ENCODE measurements around the gene MAEL. TPM values are rescaled to one million over a fixed set of nuclear protein-coding genes. Genes with fewer than 3 reads are reported as not detected.
"Not testable (repeated sequence)": the region's sequence is repeated elsewhere in the genome, so short reads cannot be mapped to it uniquely, and the experiment has no call there.

Gene MAEL
- total RNA-seq, 2 donors from 2014 or later, result 0.23 TPM; not detected in 1

DNA sequence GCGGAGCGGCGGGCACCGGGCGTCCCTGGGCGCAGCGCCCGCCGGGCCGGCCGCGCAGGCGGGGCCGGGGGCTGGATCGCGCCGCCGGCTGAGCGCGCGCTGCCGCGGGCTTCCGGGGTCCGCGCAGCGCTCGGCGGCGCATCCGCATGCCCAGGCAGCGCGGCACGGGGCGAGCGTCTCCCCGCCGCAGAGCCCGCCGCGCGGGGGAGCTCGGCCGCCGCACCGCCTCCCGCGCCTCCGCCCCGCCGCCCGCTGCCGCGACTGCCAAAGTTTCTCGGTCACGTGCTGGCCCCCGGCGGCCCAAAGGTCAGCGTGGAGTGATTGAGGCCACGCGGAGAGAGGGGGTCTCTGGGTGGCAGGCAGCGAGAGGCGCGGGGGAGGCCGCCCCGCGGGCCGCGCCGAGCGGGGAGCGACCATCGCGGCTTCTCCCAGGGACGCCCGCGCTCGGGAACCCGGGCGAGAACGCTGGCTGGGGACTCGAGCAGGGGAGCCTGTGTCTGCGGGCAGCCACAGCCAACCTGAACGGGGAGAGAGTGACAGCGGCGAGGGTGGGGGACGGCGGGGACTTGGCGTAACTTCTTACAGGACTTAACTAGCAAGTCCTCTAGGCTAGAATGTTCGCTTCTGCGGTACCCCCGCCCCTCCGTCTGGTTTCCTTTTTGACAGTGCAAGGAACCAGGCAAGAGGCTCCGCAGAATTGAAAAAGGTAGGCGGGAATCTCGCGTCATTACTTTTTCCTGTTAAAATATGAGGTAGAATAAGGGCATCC lies 13.5 kb upstream of the MAEL start, which contains the start of gene ILDR2:
ILDR2 (minus strand) TSS at position 180 of the 769 bp plus-strand sequence. CDS start 272 bp downstream, outside the sequence.
- intact Hi-C loops (cut with DNase I), result no loop called here
- no peak for DNase-seq (ENCODE audit: low spot score)

DNA sequence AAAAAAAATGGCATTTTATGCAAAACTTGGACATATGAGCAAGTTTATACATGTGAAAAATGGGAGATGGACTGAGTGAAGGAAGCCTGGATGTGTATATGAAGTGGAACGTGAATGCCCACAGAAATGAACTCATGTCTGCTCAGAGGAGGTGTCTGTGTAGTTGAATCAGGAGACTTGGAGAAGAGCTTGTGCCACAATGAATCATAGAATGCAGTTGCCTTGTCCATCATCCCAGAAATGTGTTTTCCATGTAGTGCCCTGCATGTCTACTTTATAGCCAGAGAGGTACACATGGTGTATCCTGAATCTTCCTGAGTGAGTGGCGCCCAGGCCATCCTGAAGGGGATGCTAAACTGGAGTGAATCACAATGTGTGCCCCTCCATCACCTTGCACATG lies 11.1 kb upstream of the MAEL start:
- no peak for DNase-seq (ENCODE audit: low spot score)
- intact Hi-C loops (cut with DNase I), result no loop called here

DNA sequence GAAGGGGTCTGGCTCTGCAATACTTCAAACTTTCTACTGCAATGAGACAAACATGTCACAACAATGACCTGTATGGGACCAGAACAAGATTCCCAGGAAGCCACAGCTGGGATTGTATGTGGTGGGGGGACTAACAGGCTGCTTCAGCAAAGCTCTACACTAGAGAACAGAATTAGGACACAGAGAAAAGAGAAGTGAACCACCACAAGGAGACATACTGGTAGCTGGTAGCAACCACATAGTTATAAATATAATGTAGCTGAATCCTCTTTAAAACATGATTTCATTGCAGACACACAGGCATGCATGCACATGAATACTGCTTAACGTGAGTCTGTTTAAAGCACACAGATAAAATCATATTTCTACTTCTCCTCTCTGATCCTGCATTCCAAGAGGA lies 10.3 kb upstream of the MAEL start:
- intact Hi-C loops (cut with DNase I), result no loop called here
- DNase-seq (ENCODE audit: low spot score), result no peak

DNA sequence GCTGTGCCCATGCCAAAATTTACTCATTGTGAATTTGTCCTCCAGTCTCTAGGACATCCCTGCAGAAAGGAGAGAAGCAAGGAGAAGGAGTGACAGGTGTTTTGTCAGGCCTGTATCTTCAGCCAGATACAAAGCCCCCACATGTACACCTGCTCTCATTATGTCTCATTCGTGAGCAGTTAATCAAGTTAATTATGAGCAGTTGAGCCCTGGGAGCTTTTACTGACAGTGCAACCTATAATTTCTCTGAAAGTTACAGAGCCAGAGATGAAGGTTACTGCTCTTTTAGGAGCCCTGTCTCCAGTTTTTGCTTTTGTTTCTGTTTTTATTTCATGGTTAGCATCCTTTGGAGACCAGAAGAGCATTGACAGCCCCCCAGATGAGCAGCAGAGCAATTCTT lies 8.7 kb upstream of the MAEL start:
- intact Hi-C loops (cut with DNase I), result no loop called here
- DNase-seq (ENCODE audit: low spot score), result no peak

DNA sequence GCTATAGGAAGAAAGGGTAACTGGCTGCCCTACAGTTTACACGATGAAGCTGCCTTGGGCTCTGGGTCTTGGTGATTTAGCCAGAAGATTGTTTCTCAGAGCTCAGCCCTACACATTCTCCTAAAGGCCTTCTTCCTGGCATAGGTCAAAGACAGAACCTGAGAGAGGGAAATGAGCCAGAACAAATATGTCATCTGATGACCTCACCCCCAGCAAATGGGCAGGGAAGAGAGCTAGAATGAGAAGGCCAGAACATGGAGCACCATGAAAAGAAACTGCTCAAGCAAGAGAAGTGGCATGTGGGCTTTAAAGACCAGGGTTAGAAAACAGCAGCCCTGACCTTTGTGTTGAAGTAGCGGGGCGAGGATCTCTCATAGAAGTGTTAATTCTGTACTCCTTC lies 8.3 kb upstream of the MAEL start:
- DNase-seq (ENCODE audit: low spot score), result no peak
- intact Hi-C loops (cut with DNase I), result no loop called here

DNA sequence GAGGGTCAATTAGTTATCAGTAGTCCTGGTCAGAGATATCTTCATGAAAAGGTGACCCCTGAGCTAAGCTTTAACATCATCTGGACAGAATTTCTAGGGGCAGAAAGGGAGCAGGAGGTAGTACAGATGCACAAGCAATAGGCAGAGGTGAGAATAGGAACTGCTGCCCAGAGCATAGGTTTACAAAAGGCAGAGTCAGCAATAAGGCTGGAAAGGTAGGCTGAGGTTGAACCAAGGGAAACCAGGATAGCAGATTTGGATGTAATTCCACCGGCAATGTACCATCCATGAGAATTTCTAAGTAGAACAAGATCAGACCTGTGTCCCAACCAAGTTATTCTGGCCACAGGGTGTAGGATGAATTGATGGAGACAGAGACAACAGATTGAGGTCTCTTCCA lies 7.5 kb upstream of the MAEL start:
- intact Hi-C loops (cut with DNase I), result no loop called here
- DNase-seq (ENCODE audit: low spot score), result no peak

DNA sequence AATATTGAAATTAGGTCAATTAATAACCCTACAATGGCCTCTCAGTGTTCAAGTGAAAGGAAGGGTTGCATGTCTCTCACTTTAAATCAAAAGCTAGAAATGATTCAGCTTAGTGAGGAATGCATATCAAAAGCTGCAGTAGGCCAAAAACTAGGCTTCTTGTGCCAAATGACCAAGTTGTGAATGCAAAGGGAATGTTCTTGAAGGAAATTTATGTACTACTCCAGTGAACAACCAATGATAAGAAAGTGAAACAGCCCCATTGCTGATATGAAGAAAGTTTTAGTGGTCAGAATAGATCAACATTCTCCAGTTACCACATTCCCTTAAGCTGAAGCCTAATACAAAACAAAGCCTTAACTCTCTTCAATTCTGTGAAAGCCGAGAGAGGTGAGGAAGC lies 10.0 kb downstream of the MAEL start:
- no peak for DNase-seq (ENCODE audit: low spot score)
- intact Hi-C loops (cut with DNase I), result no loop called here

DNA sequence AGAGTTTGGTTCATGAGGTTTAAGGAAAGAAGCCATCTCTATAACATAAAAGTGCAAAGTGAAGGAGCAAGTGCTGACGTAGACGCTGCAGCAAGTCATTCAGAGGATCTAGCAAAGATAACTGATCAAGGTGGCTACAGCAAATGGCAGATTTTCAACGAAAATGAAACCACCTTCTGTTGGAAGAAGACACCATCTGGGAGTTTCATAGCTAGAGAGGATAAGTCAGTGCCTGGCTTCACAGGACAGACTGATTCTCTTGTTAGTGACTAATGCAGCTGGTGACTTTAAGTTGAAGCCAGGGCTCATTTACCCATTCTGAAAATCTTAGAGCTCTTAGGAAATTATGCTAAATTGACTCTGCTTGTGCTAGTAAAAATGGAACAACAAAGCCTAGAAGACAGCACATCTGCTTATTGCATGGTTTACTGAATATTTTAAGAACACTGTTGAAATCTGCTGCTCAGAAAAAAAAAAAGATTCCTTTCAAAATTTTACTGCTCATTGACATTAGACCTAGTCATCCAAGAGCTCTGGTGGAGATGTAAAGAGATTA lies 10.5 kb downstream of the MAEL start:
- intact Hi-C loops (cut with DNase I), result no loop called here
- no peak for DNase-seq (ENCODE audit: low spot score)

DNA sequence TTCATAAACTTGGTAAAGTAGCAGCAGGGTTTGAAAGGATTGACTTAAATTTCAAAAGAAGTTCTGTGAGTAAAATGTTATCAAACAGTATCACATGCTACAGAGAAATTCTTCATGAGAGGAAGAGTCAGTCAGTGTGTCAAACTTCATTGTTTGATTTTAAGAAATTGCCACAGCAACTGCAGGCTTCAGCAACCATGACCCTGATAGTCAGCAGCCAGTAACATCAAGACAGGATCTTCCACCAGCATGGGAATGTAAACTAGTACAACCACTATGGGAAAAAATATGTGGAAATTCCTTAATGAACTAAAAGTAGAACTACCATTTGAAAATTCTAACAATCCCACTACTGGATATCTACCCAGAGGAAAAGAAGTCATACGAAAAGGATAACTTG lies 11.5 kb downstream of the MAEL start:
- no peak for DNase-seq (ENCODE audit: low spot score)
- intact Hi-C loops (cut with DNase I), result no loop called here

DNA sequence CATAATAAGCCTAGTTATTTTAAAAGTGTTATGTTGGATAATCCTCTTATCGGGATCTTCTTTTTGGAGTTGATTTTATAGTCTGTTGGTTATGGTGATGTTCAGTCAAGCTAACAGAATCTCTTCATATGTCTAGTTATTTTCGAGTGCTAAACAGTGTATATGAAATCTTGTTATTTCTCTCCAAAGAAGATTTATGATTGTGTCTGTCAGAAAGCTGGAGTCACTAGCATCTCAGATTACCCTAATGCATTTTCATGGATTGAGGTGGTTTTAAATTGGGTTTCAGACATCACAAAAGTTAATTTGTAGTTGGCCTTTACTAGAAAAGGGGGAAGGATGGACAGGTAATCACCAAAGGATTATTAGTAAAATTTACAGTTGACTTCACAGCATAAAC lies 13.3 kb downstream of the MAEL start:
- intact Hi-C loops (cut with DNase I), result no loop called here
- DNase-seq (ENCODE audit: low spot score), result no peak

DNA sequence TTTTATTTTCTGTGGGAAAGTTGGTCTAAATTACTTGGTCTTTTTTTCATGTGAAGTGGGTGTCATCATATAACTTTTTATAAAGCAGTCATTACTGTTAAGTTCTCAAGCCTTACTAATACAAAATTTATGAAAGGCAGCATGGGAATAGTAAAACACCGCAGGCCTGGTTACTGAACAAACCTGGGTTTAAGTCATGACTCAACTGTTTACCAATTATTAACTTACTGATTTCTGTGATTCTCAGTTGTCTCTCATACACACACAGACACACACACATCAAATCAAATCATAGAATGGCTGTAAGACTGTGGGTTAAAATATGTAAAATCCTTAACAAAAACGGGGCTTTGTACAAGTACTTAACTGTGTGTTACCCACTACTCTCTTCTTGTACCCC lies 14.6 kb downstream of the MAEL start:
- no peak for DNase-seq (ENCODE audit: low spot score)
- intact Hi-C loops (cut with DNase I), result no loop called here

DNA sequence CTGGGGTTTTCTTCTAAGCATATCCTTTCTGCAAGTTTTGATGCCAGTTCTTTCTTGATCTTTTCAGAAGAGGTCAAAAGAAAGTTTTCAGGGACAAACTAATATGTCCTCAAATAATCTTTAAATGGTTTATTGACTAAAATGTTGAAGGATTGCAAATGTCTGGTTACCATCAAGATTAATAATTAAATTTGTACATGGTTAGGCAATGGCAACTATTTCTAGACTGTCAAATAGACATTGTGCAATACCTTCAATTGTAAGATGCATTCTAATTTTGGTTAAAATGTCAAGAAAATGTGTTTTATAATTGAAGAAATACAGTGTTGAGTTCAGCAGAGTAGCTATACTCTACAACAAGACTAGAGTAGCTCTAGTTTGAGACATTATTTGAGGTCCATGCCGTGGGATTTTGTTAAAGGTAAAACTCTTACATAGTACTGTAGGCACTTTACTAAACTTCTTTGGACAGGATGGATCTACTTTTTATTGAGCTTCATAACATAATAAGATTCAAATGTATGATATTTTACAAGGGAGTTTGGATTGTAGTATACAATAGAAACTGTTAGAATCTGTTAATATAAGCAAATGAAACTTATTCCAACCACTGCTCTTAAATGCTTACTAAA lies 22.6 kb downstream of the MAEL start:
- intact Hi-C loops (cut with DNase I), result no loop called here

DNA sequence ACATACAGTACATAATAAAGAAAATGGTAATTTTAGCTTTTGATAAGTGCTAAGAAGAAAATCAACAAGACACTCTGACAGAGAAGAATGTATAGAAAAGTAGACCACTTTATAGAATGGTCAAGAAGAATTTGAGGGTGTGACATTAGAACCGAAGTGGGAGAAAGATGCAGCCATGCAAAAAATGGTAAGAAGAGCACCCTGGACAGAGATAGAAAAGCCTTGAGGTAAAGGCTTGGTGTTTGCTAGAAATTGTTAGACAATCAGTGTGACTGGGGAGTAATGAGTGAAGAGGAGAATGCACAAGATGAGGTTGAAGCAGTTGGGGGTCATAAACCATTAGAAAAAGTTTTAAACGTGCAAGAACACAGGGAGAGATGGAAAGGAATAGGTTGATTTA lies 23.5 kb downstream of the MAEL start:
- intact Hi-C loops (cut with DNase I), result no loop called here
- DNase-seq (ENCODE audit: low spot score), result no peak

More for the DNA sequence above, 22.6 kb downstream of the MAEL start:
- no peak for DNase-seq (ENCODE audit: low spot score)

DNA sequence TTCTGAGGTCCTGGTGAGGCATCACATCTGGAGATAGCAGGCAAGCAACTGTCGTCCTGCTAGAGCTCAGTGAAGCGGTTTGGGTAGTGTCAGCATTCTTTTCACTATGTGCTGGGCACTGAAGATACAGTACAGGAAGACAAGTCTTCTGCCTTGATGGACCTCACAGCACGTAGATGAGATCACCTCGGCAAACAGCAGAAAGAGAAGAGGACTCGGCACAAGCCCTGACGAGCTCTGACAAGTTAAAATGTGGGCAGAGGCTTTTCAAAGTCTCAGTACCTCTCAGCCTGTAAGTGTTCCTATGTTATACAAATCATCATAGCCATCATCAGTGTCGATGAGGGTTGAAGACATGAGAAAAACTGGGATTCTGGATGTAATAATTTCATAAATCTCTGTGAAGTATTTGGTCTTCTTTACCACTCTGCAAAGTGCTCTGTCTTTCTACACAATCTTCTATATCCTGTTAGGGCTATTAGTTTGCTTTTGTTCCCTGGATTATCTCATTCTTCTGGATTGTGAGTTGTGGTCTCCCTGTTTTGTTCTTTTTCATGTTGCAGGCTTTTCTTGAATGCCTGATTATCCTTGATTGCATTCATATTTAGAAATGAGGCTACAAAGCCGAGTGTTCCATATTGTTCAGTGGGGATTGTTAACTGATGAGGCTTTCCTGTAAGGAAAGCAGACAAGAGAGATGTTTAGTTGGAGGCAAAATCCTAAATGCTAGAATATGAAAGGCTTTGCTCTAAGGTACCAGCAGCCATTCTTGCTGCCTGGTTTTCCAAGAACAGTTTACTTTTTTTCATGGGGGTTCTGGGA lies 24.2 kb downstream of the MAEL start:
- intact Hi-C loops (cut with DNase I), result no loop called here
- no peak for DNase-seq (ENCODE audit: low spot score)

DNA sequence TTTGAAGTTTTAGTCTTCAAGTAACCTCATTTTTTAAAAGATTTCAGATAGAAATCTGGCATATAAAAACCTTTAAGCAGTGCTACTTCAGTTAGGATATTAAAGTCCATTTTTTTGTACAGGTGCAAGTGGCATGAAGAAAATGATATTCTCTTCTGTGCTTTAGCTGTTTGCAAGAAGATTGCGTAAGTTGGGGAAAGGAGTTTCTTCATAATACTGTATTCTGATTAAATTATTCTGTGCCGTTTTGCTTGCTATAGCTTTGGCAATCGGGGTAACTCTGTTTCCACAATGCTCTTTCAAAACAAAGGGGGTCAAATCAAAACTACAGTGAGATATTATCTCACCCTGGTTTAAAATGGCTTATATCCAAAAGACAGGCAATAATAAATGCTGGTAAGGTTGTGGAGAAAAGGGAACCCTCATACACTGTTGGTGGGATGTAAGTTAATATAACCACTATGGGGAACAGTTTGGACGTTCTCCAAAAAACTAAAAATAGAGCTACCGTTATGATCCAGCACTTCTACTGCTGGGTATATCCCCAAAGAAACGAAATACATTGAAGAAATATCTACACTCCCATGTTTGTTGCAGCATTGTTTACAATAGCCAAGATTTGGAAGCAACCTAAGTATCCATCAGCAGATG lies 27.1 kb downstream of the MAEL start:
- intact Hi-C loops (cut with DNase I), result no loop called here
- no peak for DNase-seq (ENCODE audit: low spot score)

DNA sequence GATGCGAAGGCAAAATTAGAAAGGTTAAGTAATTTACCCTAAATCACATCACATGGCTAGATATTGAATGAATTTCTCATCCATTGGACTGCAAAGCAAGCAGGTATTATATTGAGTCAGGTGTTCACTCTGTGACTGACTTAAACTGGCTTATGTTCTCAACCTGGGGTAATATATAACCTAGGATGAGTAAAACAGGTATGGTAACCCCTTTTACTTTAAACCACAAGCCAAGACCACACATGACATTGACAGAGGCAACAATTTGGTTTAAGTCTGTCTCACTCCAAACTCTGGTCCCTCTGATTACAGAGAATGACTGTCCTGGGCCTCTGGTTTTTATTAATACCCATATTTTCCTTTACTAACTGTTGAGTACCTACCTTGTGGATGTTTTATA lies 33.3 kb downstream of the MAEL start:
- intact Hi-C loops (cut with DNase I), result no loop called here
- no peak for DNase-seq (ENCODE audit: low spot score)

DNA sequence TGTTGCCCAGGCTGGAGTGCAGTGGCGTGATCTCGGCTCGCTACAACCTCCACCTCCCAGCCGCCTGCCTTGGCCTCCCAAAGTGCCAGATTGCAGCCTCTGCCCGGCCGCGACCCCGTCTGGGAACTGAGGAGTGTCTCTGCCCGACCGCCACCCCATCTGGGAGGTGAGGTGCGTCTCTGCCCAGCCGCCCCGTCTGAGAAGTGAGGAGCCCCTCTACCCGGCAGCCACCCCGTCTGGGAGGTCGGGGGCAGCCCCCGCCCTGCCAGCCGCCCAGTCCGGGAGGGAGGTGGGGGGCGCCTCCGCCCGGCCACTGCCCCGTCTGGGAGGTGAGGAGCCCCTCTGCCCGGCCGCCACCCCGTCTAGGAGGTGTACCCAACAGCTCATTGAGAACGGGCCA lies 40.5 kb downstream of the MAEL start:
- DNase-seq (ENCODE audit: low spot score); intact Hi-C loops (cut with DNase I): not testable (repeated sequence)

DNA sequence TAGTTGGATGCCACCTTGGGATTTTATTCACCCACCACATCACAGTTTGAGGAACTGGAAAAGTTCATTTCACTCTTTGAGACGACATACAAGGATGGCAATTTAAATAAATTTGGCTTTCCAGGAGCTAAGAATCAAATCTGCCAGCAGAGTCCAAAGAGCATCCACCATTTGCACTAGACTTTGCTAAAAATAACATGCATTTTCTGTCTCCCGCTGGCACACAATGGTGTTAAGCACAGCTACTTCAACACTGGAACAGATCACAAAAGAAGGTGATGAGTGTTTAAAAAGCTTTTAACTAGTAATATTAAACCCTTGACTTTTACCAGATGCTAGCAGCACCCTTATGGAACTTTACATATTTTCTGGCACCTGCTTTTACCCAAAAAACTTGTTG lies 44.6 kb downstream of the MAEL start:
- intact Hi-C loops (cut with DNase I), result no loop called here
- DNase-seq (ENCODE audit: low spot score), result no peak

DNA sequence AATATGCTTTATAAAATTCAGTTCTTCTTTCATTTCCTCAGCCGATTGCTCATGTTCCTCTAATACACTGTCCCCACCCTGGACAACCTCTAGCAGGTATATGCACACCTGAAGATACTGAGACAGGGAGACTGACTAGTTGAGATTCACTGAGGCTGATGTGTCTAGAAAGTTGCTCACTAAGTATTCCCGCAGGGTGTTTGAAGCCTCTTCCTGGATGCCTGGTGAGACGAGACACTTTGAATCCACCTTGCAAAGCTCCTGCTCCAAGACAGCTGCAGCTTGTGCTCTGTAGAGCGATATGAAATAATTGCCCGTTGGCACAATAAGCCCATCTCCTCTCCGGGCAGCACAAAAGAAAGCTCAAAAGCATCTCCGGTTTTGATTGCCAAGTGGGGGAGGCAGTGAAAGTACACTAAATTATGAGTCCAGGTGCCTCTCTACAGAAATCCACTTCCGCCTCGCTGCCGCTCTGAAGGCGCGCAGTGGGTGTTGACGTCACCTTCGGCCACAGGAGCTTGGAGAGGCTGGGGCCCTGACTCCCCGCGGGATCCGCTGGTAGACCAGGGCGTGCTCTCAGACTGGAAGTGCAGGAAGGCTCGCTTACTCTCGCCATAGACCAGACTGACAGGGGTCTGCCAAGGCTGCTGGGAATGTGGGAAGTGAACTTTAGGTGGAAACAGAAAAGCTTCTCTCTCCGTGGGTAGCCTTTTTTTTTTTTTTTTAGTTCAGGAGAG lies 54.8 kb downstream of the MAEL start:
- intact Hi-C loops (cut with DNase I), result no loop called here
- DNase-seq (ENCODE audit: low spot score), result no peak

Data from posterior vena cava (tissue), 2 donors.